Measurements from ENCODE around the gene CYP2C18.
"Not testable (repeated sequence)": the region's sequence is repeated elsewhere in the genome, so short reads cannot be mapped to it uniquely, and the experiment has no call there.

CYP2C18 gene

GRCh38 chr10:94683214-94684054 is at the start of gene CYP2C18:
Gene CYP2C18, plus strand, starts transcription at chr10:94683729. Its CDS starts 91 bp downstream, at chr10:94683820.
- DNase-seq = no peak

- not testable (repeated sequence) for DNase-seq
These were observed 45.4 kb upstream of the CYP2C18 start for GRCh38 chr10:94638097-94638496.

GRCh38 chr10:94639902-94640301 is 43.6 kb upstream of the CYP2C18 start:
- no peak for DNase-seq

- DNase-seq = no peak
These were observed 43.0 kb upstream of the CYP2C18 start for GRCh38 chr10:94640562-94640961.

GRCh38 chr10:94641480-94641879 is 42.0 kb upstream of the CYP2C18 start:
- no peak for DNase-seq

GRCh38 chr10:94644352-94644751 is 39.2 kb upstream of the CYP2C18 start:
- no peak for DNase-seq

- no peak for DNase-seq
These were observed 38.2 kb upstream of the CYP2C18 start for GRCh38 chr10:94645285-94645684.

GRCh38 chr10:94655201-94655600 is 28.3 kb upstream of the CYP2C18 start:
- not testable (repeated sequence) for DNase-seq

- DNase-seq = not testable (repeated sequence)
These were observed 20.5 kb upstream of the CYP2C18 start for GRCh38 chr10:94663061-94663460.

GRCh38 chr10:94666391-94667102 is 17.0 kb upstream of the CYP2C18 start:
- DNase-seq = no peak

- no peak for DNase-seq
These were observed 9.8 kb upstream of the CYP2C18 start for GRCh38 chr10:94673614-94674321.

- no peak for DNase-seq
These were observed 7.0 kb upstream of the CYP2C18 start for GRCh38 chr10:94676496-94676895.

- no peak for DNase-seq
These were observed 5.8 kb upstream of the CYP2C18 start for GRCh38 chr10:94677691-94678090.

GRCh38 chr10:94678475-94678874 is 5.1 kb upstream of the CYP2C18 start:
- DNase-seq = no peak

GRCh38 chr10:94680544-94680943 is 3.0 kb upstream of the CYP2C18 start:
- no peak for DNase-seq

- DNase-seq = not testable (repeated sequence)
These were observed 893 bp upstream of the CYP2C18 start for GRCh38 chr10:94682636-94683035.

GRCh38 chr10:94687625-94688248 is 4.2 kb downstream of the CYP2C18 start:
- no peak for DNase-seq

- DNase-seq = no peak
These were observed 22.6 kb downstream of the CYP2C18 start for GRCh38 chr10:94706089-94706488.

GRCh38 chr10:94710578-94710977 is 27.0 kb downstream of the CYP2C18 start:
- DNase-seq = no peak

- DNase-seq = no peak
These were observed 42.3 kb downstream of the CYP2C18 start for GRCh38 chr10:94725871-94726270.

GRCh38 chr10:94735197-94735596 is 51.7 kb downstream of the CYP2C18 start:
- no peak for DNase-seq

GRCh38 chr10:94738588-94738987 is 55.1 kb downstream of the CYP2C18 start:
- no peak for DNase-seq

GRCh38 chr10:94747137-94747536 is 63.6 kb downstream of the CYP2C18 start:
- DNase-seq = no peak

Measured in NCI-H1417 treated with DMSO at 0.1 percent for 48 hours (cell line).